ENCODE data around the gene PHRF1. TPM values are rescaled to one million over a fixed set of nuclear protein-coding genes. Genes with fewer than 3 reads are reported as not detected.

PHRF1 gene
- total and polyA plus RNA-seq, 2 donors (not counting 3 experiments of a cell fraction or from before 2014, with no cell fraction given), result 14.2 to 39.4 TPM

DNA sequence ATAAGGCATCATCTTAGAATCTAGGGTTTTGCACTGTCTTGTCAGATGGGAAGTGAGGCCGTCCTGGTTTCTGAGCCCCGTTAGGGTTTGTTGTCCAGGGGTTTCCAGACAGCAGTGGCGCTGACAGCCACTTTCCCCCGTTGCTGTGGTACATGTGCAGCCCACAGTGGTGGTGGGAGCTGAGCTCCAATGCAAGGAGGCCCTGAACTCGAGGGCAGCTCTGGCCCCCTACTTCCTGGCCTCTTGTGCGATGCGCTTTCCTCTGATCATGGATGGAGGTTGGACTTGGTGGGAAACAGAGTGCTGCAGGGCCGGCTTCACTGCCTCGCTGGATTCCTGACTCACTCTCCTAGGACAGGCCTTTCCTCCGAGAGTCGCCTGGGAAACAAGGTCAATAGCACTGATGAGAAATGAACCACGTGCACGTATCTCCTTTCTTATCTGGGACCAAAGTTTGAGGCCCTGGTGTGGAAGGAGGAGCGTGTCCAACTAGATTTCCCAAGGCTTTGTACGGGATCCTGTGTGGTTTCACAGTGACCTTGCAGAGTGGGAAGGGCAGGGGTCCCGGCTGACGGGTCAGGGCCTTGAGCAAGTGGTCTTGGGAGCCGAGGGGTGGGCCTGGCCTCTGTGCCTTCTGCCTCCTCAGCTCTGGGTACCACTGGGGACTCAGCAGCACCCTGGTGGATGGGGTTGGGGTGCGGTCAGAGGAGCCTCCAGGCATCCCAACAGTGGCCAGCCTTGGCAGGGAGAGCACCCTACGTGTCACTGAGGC, 3.7 kb downstream of the PHRF1 start:
- no peaks in the 10 kb centered on the region for H3K9me1 ChIP-seq (replicated peaks; ENCODE audit: control insufficient read depth, extremely low read depth, insufficient read depth, low read length)
- no peak for TF ChIP-seq MYC (IDR thresholded peaks at IDR 0.05; ENCODE audit: low read depth, low read length)
- TF ChIP-seq, protein P1, sequence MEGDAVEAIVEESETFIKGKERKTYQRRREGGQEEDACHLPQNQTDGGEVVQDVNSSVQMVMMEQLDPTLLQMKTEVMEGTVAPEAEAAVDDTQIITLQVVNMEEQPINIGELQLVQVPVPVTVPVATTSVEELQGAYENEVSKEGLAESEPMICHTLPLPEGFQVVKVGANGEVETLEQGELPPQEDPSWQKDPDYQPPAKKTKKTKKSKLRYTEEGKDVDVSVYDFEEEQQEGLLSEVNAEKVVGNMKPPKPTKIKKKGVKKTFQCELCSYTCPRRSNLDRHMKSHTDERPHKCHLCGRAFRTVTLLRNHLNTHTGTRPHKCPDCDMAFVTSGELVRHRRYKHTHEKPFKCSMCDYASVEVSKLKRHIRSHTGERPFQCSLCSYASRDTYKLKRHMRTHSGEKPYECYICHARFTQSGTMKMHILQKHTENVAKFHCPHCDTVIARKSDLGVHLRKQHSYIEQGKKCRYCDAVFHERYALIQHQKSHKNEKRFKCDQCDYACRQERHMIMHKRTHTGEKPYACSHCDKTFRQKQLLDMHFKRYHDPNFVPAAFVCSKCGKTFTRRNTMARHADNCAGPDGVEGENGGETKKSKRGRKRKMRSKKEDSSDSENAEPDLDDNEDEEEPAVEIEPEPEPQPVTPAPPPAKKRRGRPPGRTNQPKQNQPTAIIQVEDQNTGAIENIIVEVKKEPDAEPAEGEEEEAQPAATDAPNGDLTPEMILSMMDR (IDR thresholded peaks at IDR 0.05; ENCODE audit: extremely low read depth in 1 of 2, insufficient read depth in 1 of 2, low read depth in 1 of 2, low read length in 2 of 2), result no peak
- H3K79me2 ChIP-seq (ENCODE audit: control insufficient read depth, insufficient read depth, low read length), result peaks cover 56% of the 10 kb centered on the region
- dilution Hi-C loops (cut with MboI; ENCODE audit: extremely low pct_ligation_motif_present, low sequenced_read_pairs) (no loop called here), intact Hi-C loops (cut with micrococcal nuclease) (loop anchor here (5.0 kb wide), 1 partner anchor 32 kb away; no protein-coding TSS in a partner anchor)
- no peaks in the 10 kb centered on the region for H4K20me1 ChIP-seq (replicated peaks; ENCODE audit: control insufficient read depth, extremely low read depth, insufficient read depth, low read length)
- DNase-seq (ENCODE audit: low read depth, low spot score) (no peak), FAIRE-seq (no peak)
- H2AFZ ChIP-seq (ENCODE audit: low read depth, low read length), result no peak overlapping the region
- peaks cover 1 to 5% of the 10 kb centered on the region in 2 experiments for H3K27me3 ChIP-seq (ENCODE audit: control insufficient read depth in 2 of 2, insufficient read depth in 2 of 2, low read length in 2 of 2)
- no peaks in the 10 kb centered on the region for H3K9me3 ChIP-seq (replicated peaks; ENCODE audit: control insufficient read depth, insufficient read depth, low read length)
- no peak overlapping the region for H3K4me2 ChIP-seq (ENCODE audit: insufficient read depth, low read length)
- no peak overlapping the region for H3K27ac ChIP-seq (ENCODE audit: insufficient read depth, low read depth, low read length)
- ChIA-PET POLR2A (no interaction called here), CTCF (no interaction called here)
- no TSS peak for BruUV-seq (replicated peaks)
- no peak overlapping the region for H3K9ac ChIP-seq (replicated peaks; ENCODE audit: extremely low read depth, insufficient read depth, low read length)
- H3K36me3 ChIP-seq (ENCODE audit: control insufficient read depth in 2 of 2, extremely low read depth in 1 of 2, insufficient read depth in 2 of 2, low read length in 2 of 2), result peaks cover 0 to 13% of the 10 kb centered on the region in 2 experiments
- no peak overlapping the region for H3K4me3 ChIP-seq (replicated peaks in 1 of 3; ENCODE audit: insufficient read depth in 1 of 3, low read depth in 1 of 3, low read length in 3 of 3)
- peaks cover 14% of the 10 kb centered on the region for H3K4me1 ChIP-seq (ENCODE audit: control insufficient read depth, extremely low read depth, insufficient read depth, low read length)

DNA sequence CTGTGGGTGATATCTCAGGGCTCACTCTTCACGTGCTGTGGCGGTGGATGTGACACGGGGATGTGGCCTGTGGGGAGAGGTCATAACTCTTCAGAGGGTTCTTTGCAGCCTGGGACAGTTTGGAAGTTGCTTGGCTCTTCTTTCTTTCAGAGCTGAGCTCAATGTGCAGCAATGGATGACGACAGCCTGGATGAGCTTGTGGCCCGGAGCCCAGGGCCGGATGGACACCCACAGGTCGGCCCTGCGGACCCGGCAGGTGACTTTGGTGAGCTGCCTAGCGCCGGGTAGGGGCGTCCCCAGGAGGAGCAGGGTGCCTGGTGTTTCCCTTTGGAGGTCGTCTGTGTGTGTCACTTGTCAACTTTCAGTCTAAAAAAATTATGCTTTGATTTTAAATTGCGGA, 5.1 kb downstream of the PHRF1 start:
- no peaks in the 10 kb centered on the region for H3K9me3 ChIP-seq (replicated peaks; ENCODE audit: control insufficient read depth, insufficient read depth, low read length)
- POLR2A ChIA-PET, result no interaction called here
- H4K20me1 ChIP-seq (replicated peaks; ENCODE audit: control insufficient read depth, extremely low read depth, insufficient read depth, low read length), result no peaks in the 10 kb centered on the region
- H2AFZ ChIP-seq (ENCODE audit: low read depth, low read length), result no peak overlapping the region
- H3K4me2 ChIP-seq (ENCODE audit: insufficient read depth, low read length), result no peak overlapping the region
- no peaks in the 10 kb centered on the region for H3K9me1 ChIP-seq (replicated peaks; ENCODE audit: control insufficient read depth, extremely low read depth, insufficient read depth, low read length)
- H3K9ac ChIP-seq (replicated peaks; ENCODE audit: extremely low read depth, insufficient read depth, low read length), result no peak overlapping the region
- no peak overlapping the region for H3K27ac ChIP-seq (ENCODE audit: insufficient read depth, low read depth, low read length)
- no peak for TF ChIP-seq GATA2 (IDR thresholded peaks at IDR 0.05; ENCODE audit: insufficient read depth, insufficient read length, low read depth, low read length)
- TF ChIP-seq, protein P2, sequence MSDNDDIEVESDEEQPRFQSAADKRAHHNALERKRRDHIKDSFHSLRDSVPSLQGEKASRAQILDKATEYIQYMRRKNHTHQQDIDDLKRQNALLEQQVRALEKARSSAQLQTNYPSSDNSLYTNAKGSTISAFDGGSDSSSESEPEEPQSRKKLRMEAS (IDR thresholded peaks at IDR 0.05; ENCODE audit: insufficient read depth, insufficient read length), result no peak
- TF ChIP-seq, protein P1 (IDR thresholded peaks at IDR 0.05; ENCODE audit: extremely low read depth in 1 of 2, insufficient read depth in 1 of 2, low read depth in 1 of 2, low read length in 2 of 2), result no peak
- TF ChIP-seq FOS (IDR thresholded peaks at IDR 0.05; ENCODE audit: borderline replicate concordance, insufficient read depth, low read length), result no peak
- TF ChIP-seq MYC (IDR thresholded peaks at IDR 0.05; ENCODE audit: low read depth, low read length), result no peak
- TF ChIP-seq POLR2A (IDR thresholded peaks at IDR 0.05; ENCODE audit: low read depth, low read length), result no peak
- TF ChIP-seq POLR2AphosphoS5 (IDR thresholded peaks at IDR 0.05; ENCODE audit: insufficient read depth, low read depth, low read length), result no peak
- TF ChIP-seq JUN (IDR thresholded peaks at IDR 0.05; ENCODE audit: borderline replicate concordance, insufficient read depth, insufficient read length, low read depth), result no peak
- TF ChIP-seq EZH2 (IDR thresholded peaks at IDR 0.05; ENCODE audit: borderline replicate concordance, low read depth, low read length, severe bottlenecking), result no peak
- intact Hi-C loops (cut with micrococcal nuclease), result no loop called here
- FAIRE-seq (no peak), DNase-seq (ENCODE audit: low read depth, low spot score) (no peak)
- no peak overlapping the region for H3K4me3 ChIP-seq (replicated peaks in 1 of 3; ENCODE audit: insufficient read depth in 1 of 3, low read depth in 1 of 3, low read length in 3 of 3)
- no TSS peak for BruUV-seq (replicated peaks)
- no peaks in the 10 kb centered on the region for H3K27me3 ChIP-seq (ENCODE audit: control insufficient read depth in 2 of 2, insufficient read depth in 2 of 2, low read length in 2 of 2)
- H3K36me3 ChIP-seq (ENCODE audit: control insufficient read depth in 2 of 2, extremely low read depth in 1 of 2, insufficient read depth in 2 of 2, low read length in 2 of 2), result peaks cover 0 to 14% of the 10 kb centered on the region in 2 experiments
- dilution Hi-C loops (cut with MboI; ENCODE audit: extremely low pct_ligation_motif_present, low sequenced_read_pairs), result no loop called here
- H3K4me1 ChIP-seq (ENCODE audit: control insufficient read depth, extremely low read depth, insufficient read depth, low read length), result peaks cover 14% of the 10 kb centered on the region
- H3K79me2 ChIP-seq (ENCODE audit: control insufficient read depth, insufficient read depth, low read length), result peaks cover 58% of the 10 kb centered on the region
- CTCF ChIA-PET, result no interaction called here
